Measurements from ENCODE around the gene MACROD2.

DNA sequence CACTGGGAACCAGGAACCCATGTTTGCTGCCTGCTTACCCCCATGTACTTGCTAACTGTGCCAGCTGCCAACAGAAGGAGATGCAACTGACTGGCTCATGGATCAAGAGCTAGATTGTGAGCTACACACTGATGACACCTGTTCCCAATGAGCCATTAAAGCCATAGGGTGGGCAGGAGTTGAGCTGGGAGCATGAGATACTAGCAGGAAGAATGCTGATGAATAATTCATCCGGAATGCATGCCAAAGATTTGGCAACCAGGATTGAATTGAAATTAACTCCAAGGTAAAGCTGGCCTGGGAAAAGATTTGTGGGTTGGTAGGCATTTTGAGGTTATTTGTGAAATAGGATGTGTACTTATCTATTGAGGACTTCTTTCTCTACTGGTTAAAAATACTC, 1946.8 kb downstream of the MACROD2 start:
- TF ChIP-seq, protein P1, sequence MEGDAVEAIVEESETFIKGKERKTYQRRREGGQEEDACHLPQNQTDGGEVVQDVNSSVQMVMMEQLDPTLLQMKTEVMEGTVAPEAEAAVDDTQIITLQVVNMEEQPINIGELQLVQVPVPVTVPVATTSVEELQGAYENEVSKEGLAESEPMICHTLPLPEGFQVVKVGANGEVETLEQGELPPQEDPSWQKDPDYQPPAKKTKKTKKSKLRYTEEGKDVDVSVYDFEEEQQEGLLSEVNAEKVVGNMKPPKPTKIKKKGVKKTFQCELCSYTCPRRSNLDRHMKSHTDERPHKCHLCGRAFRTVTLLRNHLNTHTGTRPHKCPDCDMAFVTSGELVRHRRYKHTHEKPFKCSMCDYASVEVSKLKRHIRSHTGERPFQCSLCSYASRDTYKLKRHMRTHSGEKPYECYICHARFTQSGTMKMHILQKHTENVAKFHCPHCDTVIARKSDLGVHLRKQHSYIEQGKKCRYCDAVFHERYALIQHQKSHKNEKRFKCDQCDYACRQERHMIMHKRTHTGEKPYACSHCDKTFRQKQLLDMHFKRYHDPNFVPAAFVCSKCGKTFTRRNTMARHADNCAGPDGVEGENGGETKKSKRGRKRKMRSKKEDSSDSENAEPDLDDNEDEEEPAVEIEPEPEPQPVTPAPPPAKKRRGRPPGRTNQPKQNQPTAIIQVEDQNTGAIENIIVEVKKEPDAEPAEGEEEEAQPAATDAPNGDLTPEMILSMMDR (IDR thresholded peaks at IDR 0.05) = no peak
- TF ChIP-seq POLR2A (IDR thresholded peaks at IDR 0.05) (no peak), EP300 (IDR thresholded peaks at IDR 0.05; ENCODE audit: low read depth) (no peak), POLR2AphosphoS5 (IDR thresholded peaks at IDR 0.05) (no peak)
